Measurements from ENCODE around the gene TNPO2. TPM values are rescaled to one million over a fixed set of nuclear protein-coding genes. Genes with fewer than 3 reads are reported as not detected.

TNPO2 gene
- total and polyA plus RNA-seq, 2 of the 13 experiments (the other 11 are each of a cell fraction or from before 2014, with no cell fraction given), result 31.7 to 61.0 TPM

- TF ChIP-seq FUBP1 (CRISPR knock-in tag; IDR thresholded peaks at IDR 0.05; ENCODE audit: borderline replicate concordance) (no peak), TRAFD1 (CRISPR knock-in tag; IDR thresholded peaks at IDR 0.05; ENCODE audit: borderline replicate concordance) (no peak), KDM1A (CRISPR knock-in tag; IDR thresholded peaks at IDR 0.05) (no peak), GATAD1 (CRISPR knock-in tag; IDR thresholded peaks at IDR 0.05) (peak; percentile 95), ZNF687 (CRISPR knock-in tag; IDR thresholded peaks at IDR 0.05) (peak; percentile 56; the same call in 1 of the 2 replicates), ZNF780A (CRISPR knock-in tag; IDR thresholded peaks at IDR 0.05) (no peak), ZFP90 (CRISPR knock-in tag; IDR thresholded peaks at IDR 0.05; ENCODE audit: borderline replicate concordance) (no peak), ARHGAP35 (CRISPR knock-in tag; IDR thresholded peaks at IDR 0.05; ENCODE audit: borderline replicate concordance) (no peak), GPN1 (CRISPR knock-in tag; IDR thresholded peaks at IDR 0.05; ENCODE audit: borderline replicate concordance) (no peak), SNAPC4 (CRISPR knock-in tag; IDR thresholded peaks at IDR 0.05) (no peak), DBP (CRISPR knock-in tag; IDR thresholded peaks at IDR 0.05; ENCODE audit: not compliant biosample characterization) (no peak), YEATS4 (CRISPR knock-in tag; IDR thresholded peaks at IDR 0.05; ENCODE audit: borderline replicate concordance) (peak; percentile 22; the same call in 1 of the 2 replicates)
Measured at GRCh38 chr19:12722566-12723380, 959 bp downstream of the TNPO2 start (continued).
